Central memory CD4-positive, alpha-beta T cell (primary cell): ENCODE results near the gene SLC27A5.
"Not testable (repeated sequence)": the region's sequence is repeated elsewhere in the genome, so short reads cannot be mapped to it uniquely, and the experiment has no call there.

Experiments
- DNase-seq: peaks from one replicate; pipeline ENCODE4 v3.0.0; 2022

The SLC27A5 gene

GRCh38 chr19:58550362-58551122, 38.8 kb upstream of the SLC27A5 start:
- no peak for DNase-seq

GRCh38 chr19:58549664-58550361, 38.0 kb upstream of the SLC27A5 start:
- DNase-seq, result no peak

- no peak for DNase-seq
These were observed 37.3 kb upstream of the SLC27A5 start for GRCh38 chr19:58548859-58549663.

- no peak for DNase-seq
These were observed 35.8 kb upstream of the SLC27A5 start for GRCh38 chr19:58547323-58548312.

- DNase-seq, result no peak
These were observed 34.3 kb upstream of the SLC27A5 start for GRCh38 chr19:58546019-58546530.

GRCh38 chr19:58545286-58546018, 33.7 kb upstream of the SLC27A5 start:
- DNase-seq, result no peak

- no peak for DNase-seq
These were observed 32.9 kb upstream of the SLC27A5 start for GRCh38 chr19:58544591-58545285.

- peak; percentile 100 for DNase-seq
These were observed 32.2 kb upstream of the SLC27A5 start, which contains the start of gene TRIM28 for GRCh38 chr19:58543826-58544590. Gene TRIM28, plus strand, starts transcription at chr19:58544064. Its CDS starts 694 bp downstream, at chr19:58544758.

- not testable (repeated sequence) for DNase-seq
These were observed 31.0 kb upstream of the SLC27A5 start for GRCh38 chr19:58542641-58543372.

- DNase-seq, result not testable (repeated sequence)
These were observed 27.4 kb upstream of the SLC27A5 start for GRCh38 chr19:58539169-58539559.

GRCh38 chr19:58538257-58539168, 26.7 kb upstream of the SLC27A5 start:
- DNase-seq, result no peak

- no peak for DNase-seq
These were observed 25.3 kb upstream of the SLC27A5 start for GRCh38 chr19:58536852-58537798.

GRCh38 chr19:58535857-58536256, 24.1 kb upstream of the SLC27A5 start:
- DNase-seq, result no peak

- no peak for DNase-seq
These were observed 19.4 kb upstream of the SLC27A5 start for GRCh38 chr19:58531034-58531840.

GRCh38 chr19:58529405-58529804, 17.6 kb upstream of the SLC27A5 start:
- DNase-seq, result no peak

GRCh38 chr19:58522709-58523108, 10.9 kb upstream of the SLC27A5 start:
- no peak for DNase-seq
